ENCODE results near the gene DIDO1.

DIDO1 gene

GRCh38 chr20:62935204-62935967 lies 9.1 kb upstream of the DIDO1 start:
- no peak overlapping the region for H3K4me3 ChIP-seq (ENCODE audit: low read depth, low read length)
- no peak for DNase-seq (ENCODE audit: low read depth, low spot score)
- TF ChIP-seq, protein P1, sequence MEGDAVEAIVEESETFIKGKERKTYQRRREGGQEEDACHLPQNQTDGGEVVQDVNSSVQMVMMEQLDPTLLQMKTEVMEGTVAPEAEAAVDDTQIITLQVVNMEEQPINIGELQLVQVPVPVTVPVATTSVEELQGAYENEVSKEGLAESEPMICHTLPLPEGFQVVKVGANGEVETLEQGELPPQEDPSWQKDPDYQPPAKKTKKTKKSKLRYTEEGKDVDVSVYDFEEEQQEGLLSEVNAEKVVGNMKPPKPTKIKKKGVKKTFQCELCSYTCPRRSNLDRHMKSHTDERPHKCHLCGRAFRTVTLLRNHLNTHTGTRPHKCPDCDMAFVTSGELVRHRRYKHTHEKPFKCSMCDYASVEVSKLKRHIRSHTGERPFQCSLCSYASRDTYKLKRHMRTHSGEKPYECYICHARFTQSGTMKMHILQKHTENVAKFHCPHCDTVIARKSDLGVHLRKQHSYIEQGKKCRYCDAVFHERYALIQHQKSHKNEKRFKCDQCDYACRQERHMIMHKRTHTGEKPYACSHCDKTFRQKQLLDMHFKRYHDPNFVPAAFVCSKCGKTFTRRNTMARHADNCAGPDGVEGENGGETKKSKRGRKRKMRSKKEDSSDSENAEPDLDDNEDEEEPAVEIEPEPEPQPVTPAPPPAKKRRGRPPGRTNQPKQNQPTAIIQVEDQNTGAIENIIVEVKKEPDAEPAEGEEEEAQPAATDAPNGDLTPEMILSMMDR (IDR thresholded peaks at IDR 0.05; ENCODE audit: low read depth, low read length), result no peak
- in situ Hi-C loops (cut with HindIII; ENCODE audit: low sequenced_read_pairs), result no loop called here

GRCh38 chr20:62933966-62934365 lies 7.7 kb upstream of the DIDO1 start:
- H3K4me3 ChIP-seq (ENCODE audit: low read depth, low read length), result no peak overlapping the region
- TF ChIP-seq, protein P1 (IDR thresholded peaks at IDR 0.05; ENCODE audit: low read depth, low read length), result no peak
- in situ Hi-C loops (cut with HindIII; ENCODE audit: low sequenced_read_pairs), result no loop called here
- DNase-seq (ENCODE audit: low read depth, low spot score), result no peak

- no peak for DNase-seq (ENCODE audit: low read depth, low spot score)
- TF ChIP-seq, protein P1 (IDR thresholded peaks at IDR 0.05; ENCODE audit: low read depth, low read length), result no peak
- in situ Hi-C loops (cut with HindIII; ENCODE audit: low sequenced_read_pairs), result no loop called here
- no peak overlapping the region for H3K4me3 ChIP-seq (ENCODE audit: low read depth, low read length)
Observed at GRCh38 chr20:62931464-62931863, 5.2 kb upstream of the DIDO1 start.

GRCh38 chr20:62929051-62929538 lies 2.8 kb upstream of the DIDO1 start:
- in situ Hi-C loops (cut with HindIII; ENCODE audit: low sequenced_read_pairs), result no loop called here
- peak; percentile 40 for DNase-seq (ENCODE audit: low read depth, low spot score)
- TF ChIP-seq, protein P1 (IDR thresholded peaks at IDR 0.05; ENCODE audit: low read depth, low read length), result no peak
- H3K4me3 ChIP-seq (ENCODE audit: low read depth, low read length), result peak overlapping the region; percentile 37

DNA sequence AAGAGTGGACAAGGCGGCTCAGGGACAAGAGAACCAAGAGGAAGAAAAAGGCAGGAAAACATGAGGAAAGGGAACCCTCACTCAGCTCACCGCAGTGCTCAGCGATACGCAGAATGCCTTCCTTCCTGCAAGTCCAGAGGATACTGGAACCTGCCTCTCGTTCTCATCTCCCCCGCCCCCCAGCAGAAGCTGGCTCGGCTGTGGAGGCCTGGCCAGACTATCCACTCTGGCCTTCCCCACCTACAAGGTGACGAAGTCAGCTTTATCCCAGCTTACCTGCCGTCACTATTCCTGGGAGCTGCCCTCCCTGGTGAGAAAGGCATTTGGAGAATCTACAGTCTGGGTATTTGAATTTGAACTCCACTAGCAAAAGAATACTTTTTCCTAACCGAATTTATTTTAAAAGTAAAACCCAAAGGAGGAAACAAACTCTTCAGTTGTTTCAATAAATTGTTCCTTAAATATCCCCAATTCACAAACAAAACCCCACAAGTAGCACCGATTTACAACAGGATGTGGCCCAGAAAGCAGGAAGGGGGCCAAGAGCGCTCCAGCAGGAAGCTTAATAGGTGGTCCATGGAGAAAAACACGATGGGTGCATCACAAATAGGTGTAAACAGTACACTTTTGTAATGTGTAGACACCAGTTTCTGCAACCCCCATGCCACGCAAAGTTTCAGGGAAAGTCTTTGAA lies 2.1 kb upstream of the DIDO1 start:
- TF ChIP-seq, protein P1 (IDR thresholded peaks at IDR 0.05; ENCODE audit: low read depth, low read length), result no peak
- DNase-seq (ENCODE audit: low read depth, low spot score), result no peak
- in situ Hi-C loops (cut with HindIII; ENCODE audit: low sequenced_read_pairs), result no loop called here
- peak overlapping the region; percentile 37 for H3K4me3 ChIP-seq (ENCODE audit: low read depth, low read length)

- in situ Hi-C loops (cut with HindIII; ENCODE audit: low sequenced_read_pairs), result no loop called here
- H3K4me3 ChIP-seq (ENCODE audit: low read depth, low read length), result peak overlapping the region; percentile 95
- no peak for DNase-seq (ENCODE audit: low read depth, low spot score)
Observed at GRCh38 chr20:62927128-62927705, 912 bp upstream of the DIDO1 start.

More at GRCh38 chr20:62927128-62927705, 912 bp upstream of the DIDO1 start:
- TF ChIP-seq, protein P1 (IDR thresholded peaks at IDR 0.05; ENCODE audit: low read depth, low read length), result no peak

All from astrocyte of the spinal cord (primary cell).